Neuronal stem cell (in vitro differentiated cells): ENCODE results near the gene JUN.
A peak's percentile ranks its signal among the peaks of the same experiment; 100 is the strongest.

Experiments
- DNase-seq: peaks from one replicate; pipeline ENCODE4 v3.0.0-alpha.2; 2013; ENCODE audit warnings: low spot score
- H2AFZ ChIP-seq: one replicate; pipeline ENCODE4 v1.6.1; 2013; ENCODE audit warnings: mild to moderate bottlenecking, low read length, inconsistent platforms
- H2AK5ac ChIP-seq: 2 replicates; pipeline ENCODE4 v1.6.1; 2013; ENCODE audit warnings: low read depth, mild to moderate bottlenecking, inconsistent platforms, low read length, moderate library complexity, mixed read lengths
- H2BK120ac ChIP-seq: 2 replicates; pipeline ENCODE4 v1.6.1; 2013; ENCODE audit warnings: low read depth, mild to moderate bottlenecking, inconsistent platforms, low read length, moderate library complexity, mixed read lengths
- H2BK12ac ChIP-seq: one replicate; pipeline ENCODE4 v1.6.1; 2013; ENCODE audit warnings: low read length, inconsistent platforms
- H2BK15ac ChIP-seq: 2 replicates; pipeline ENCODE4 v1.6.1; 2013; ENCODE audit warnings: mild to moderate bottlenecking, low read length, inconsistent platforms, mixed read lengths
- H2BK5ac ChIP-seq: one replicate; pipeline ENCODE4 v1.6.1; 2013; ENCODE audit warnings: inconsistent platforms, mild to moderate bottlenecking, low read length, moderate library complexity
- H3K14ac ChIP-seq: one replicate; pipeline ENCODE4 v1.6.1; 2013; ENCODE audit warnings: low read length, inconsistent platforms
- H3K18ac ChIP-seq: 2 replicates; pipeline ENCODE4 v1.6.1; 2013; ENCODE audit warnings: low read length, inconsistent platforms
- H3K23ac ChIP-seq: 2 replicates; pipeline ENCODE4 v1.6.1; 2013; ENCODE audit warnings: low read depth, mild to moderate bottlenecking, mixed read lengths, low read length, inconsistent platforms; ENCODE audit not compliant: poor library complexity
- H3K27ac ChIP-seq: replicated peaks from 3 replicates; pipeline ENCODE4 v1.5.1; 2013; ENCODE audit warnings: low read length, inconsistent platforms
- H3K27me3 ChIP-seq, 3 experiments: 2 replicates each; pipeline ENCODE4 v1.6.1; 2013; ENCODE audit warnings: low read length in 3 of 3, mild to moderate bottlenecking in 2 of 3, inconsistent platforms in 1 of 3, low read depth in 1 of 3, mixed read lengths in 1 of 3, moderate library complexity in 1 of 3; ENCODE audit not compliant: control insufficient read depth in 3 of 3, insufficient read depth in 3 of 3
- H3K36me3 ChIP-seq, 2 donors: replicated peaks in 1 of 2; 2 replicates each; pipeline ENCODE4 v1.6.1; 2013; ENCODE audit warnings: low read length in 2 of 2; ENCODE audit not compliant: control insufficient read depth in 2 of 2, insufficient read depth in 2 of 2
- H3K4ac ChIP-seq: 2 replicates; pipeline ENCODE4 v1.6.1; 2013; ENCODE audit warnings: inconsistent platforms, mild to moderate bottlenecking, low read length, moderate library complexity
- H3K4me1 ChIP-seq, 2 donors: 1 replicate in 1 of 2; 2 replicates in 1 of 2; pipeline ENCODE4 v1.6.1; 2013; ENCODE audit warnings: low read length in 2 of 2, low read depth in 1 of 2; ENCODE audit not compliant: control insufficient read depth in 2 of 2, insufficient read depth in 1 of 2
- H3K4me2 ChIP-seq: one replicate; pipeline ENCODE4 v1.6.1; 2013; ENCODE audit warnings: mild to moderate bottlenecking, low read length, inconsistent platforms; ENCODE audit not compliant: insufficient read depth, poor library complexity, severe bottlenecking
- H3K4me3 ChIP-seq, 2 donors: 2 replicates each; pipeline ENCODE4 v1.5.1; 2013; ENCODE audit warnings: low read length in 2 of 2, mild to moderate bottlenecking in 2 of 2, inconsistent platforms in 1 of 2, moderate library complexity in 1 of 2
- H3K79me1 ChIP-seq: one replicate; pipeline ENCODE4 v1.6.1; 2013; ENCODE audit warnings: low read depth, mild to moderate bottlenecking, inconsistent platforms, low read length, moderate library complexity
- H3K9ac ChIP-seq: one replicate; pipeline ENCODE4 v1.6.1; 2013; ENCODE audit warnings: mild to moderate bottlenecking, low read depth, low read length, inconsistent platforms; ENCODE audit not compliant: poor library complexity
- H3K9me3 ChIP-seq, 2 donors: replicated peaks in 1 of 2; 2 replicates each; pipeline versions ENCODE3 to v1.6.1; 2013; ENCODE audit warnings: low read length in 2 of 2, mild to moderate bottlenecking in 2 of 2, inconsistent platforms in 1 of 2, low read depth in 1 of 2, mixed read lengths in 1 of 2, moderate library complexity in 1 of 2; ENCODE audit not compliant: control insufficient read depth in 2 of 2, insufficient read depth in 1 of 2
- H4K8ac ChIP-seq: one replicate; pipeline ENCODE4 v1.6.1; 2013; ENCODE audit warnings: low read depth, mild to moderate bottlenecking, inconsistent platforms, low read length, moderate library complexity
- H4K91ac ChIP-seq: one replicate; pipeline ENCODE4 v1.6.1; 2013; ENCODE audit warnings: low read length, low read depth, mild to moderate bottlenecking, inconsistent platforms; ENCODE audit not compliant: poor library complexity
- WGBS, 2 donors: extraction: QIAGEN DNeasy Blood & Tissue Kit; methylation state at CpG; one replicate each; pipeline ENCODE4 v1.1.7; 2013; ENCODE audit warnings: missing lambda C conversion rate in 2 of 2, mixed read lengths in 1 of 2; ENCODE audit not compliant: insufficient read length in 2 of 2, insufficient replicate concordance in 1 of 2; ENCODE audit errors: extremely low coverage in 2 of 2; 5-methylcytosine and 5-hydroxymethylcytosine counted together

JUN gene

DNA sequence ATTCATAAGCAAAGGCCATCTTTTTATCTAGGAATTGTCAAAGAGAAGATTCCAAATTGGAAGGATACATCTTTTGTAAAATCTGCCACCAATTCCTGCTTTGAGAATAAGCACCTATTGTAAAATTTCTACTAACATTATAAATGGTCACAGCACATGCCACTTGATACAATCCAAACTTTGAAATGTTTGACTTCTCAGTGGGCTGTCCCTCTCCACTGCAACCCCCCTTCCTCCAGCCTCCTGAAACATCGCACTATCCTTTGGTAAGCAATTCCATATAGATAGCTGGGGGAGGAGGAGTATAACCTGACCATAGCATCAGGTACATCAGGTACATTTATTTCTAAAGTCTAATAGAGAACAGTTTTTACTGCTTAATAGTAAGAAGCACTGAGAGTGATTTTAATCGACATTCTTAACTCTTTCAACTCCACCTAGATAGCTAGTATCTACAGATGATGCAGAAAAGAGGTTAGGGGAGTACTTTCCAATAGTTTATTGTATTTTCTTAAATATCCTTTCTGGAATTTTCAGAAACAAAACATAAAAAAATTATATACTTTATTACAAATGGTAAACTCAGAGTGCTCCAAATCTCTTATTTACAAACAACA, 2.9 kb downstream of the JUN start:
- Histone ChIP-seq H3K36me3 (no peaks in the 10 kb centered on the region), H3K23ac (no peak overlapping the region), H3K9ac (no peak overlapping the region), H3K79me1 (peaks cover 3% of the 10 kb centered on the region), H4K8ac (no peak overlapping the region), H2BK120ac (no peak overlapping the region), H3K14ac (no peak overlapping the region), H3K27ac (no peak overlapping the region), H3K4me2 (no peak overlapping the region), H3K4me3 (peak overlapping the region in 1 of 2 donors; percentile 68), H2AFZ (no peak overlapping the region), H3K27me3 (peaks cover 2 to 32% (median 8%) of the 10 kb centered on the region in 3 experiments), H2BK12ac (no peak overlapping the region), H3K9me3 (no peaks in the 10 kb centered on the region), H3K18ac (no peak overlapping the region), H2BK5ac (no peak overlapping the region), H2BK15ac (no peak overlapping the region), H4K91ac (no peak overlapping the region), H3K4me1 (peaks cover 9 to 23% of the 10 kb centered on the region in 2 donors), H3K4ac (no peak overlapping the region), H2AK5ac (no peak overlapping the region)
- no peak for DNase-seq
- no CpG with 5 or more reads among the region's 2 CpGs for WGBS, 2 donors

DNA sequence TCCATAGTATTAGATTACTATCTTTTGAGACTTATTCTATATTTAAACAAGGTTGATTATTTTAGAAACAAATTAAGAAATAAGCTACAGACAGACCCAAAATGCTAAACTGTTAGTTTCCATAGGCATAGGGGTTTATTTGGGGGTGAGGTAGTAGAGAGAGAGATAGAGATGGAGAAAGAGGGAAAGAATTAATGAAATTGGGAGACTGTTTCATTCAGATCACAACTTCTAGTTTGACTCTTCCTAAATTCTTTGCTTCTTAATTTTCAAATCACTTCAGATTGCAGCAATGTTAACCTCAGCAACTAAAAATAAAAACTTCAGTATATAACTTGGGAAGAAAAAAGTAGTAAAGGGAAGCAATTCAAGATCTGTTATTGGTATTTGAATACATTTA, 3.4 kb downstream of the JUN start:
- Histone ChIP-seq H3K79me1 (peaks cover 3% of the 10 kb centered on the region), H3K27me3 (peaks cover 2 to 27% (median 3%) of the 10 kb centered on the region in 3 experiments), H3K9ac (no peak overlapping the region), H3K4me2 (no peak overlapping the region), H4K8ac (no peak overlapping the region), H3K14ac (no peak overlapping the region), H2BK5ac (no peak overlapping the region), H3K9me3 (no peaks in the 10 kb centered on the region), H3K23ac (no peak overlapping the region), H3K36me3 (no peaks in the 10 kb centered on the region), H2BK120ac (no peak overlapping the region), H3K4ac (no peak overlapping the region), H3K27ac (no peak overlapping the region), H2BK15ac (no peak overlapping the region), H2AFZ (no peak overlapping the region), H3K18ac (no peak overlapping the region), H2BK12ac (no peak overlapping the region), H3K4me3 (no peak overlapping the region), H2AK5ac (no peak overlapping the region), H4K91ac (no peak overlapping the region), H3K4me1 (peaks cover 9 to 22% of the 10 kb centered on the region in 2 donors)
- DNase-seq: no peak

GRCh38 chr1:58779801-58780382, 4.0 kb downstream of the JUN start:
- no peak overlapping the region for H4K8ac ChIP-seq
- H3K23ac ChIP-seq: no peak overlapping the region
- H3K36me3 ChIP-seq: no peaks in the 10 kb centered on the region
- H3K14ac ChIP-seq: no peak overlapping the region
- H3K4ac ChIP-seq: no peak overlapping the region
- no CpG with 5 or more reads among the region's 4 CpGs for WGBS, 2 donors
- no peak overlapping the region for H3K4me2 ChIP-seq
- no peak overlapping the region for H3K27ac ChIP-seq
- no peak overlapping the region for H2BK5ac ChIP-seq
- no peak overlapping the region for H2AK5ac ChIP-seq
- H4K91ac ChIP-seq: no peak overlapping the region
- no peak overlapping the region for H3K18ac ChIP-seq
- H2AFZ ChIP-seq: no peak overlapping the region
- no peaks in the 10 kb centered on the region for H3K9me3 ChIP-seq
- H2BK12ac ChIP-seq: no peak overlapping the region
- no peak for DNase-seq
- no peak overlapping the region for H3K9ac ChIP-seq
- no peak overlapping the region for H3K4me3 ChIP-seq
- H3K27me3 ChIP-seq: peaks cover 0 to 22% (median 2%) of the 10 kb centered on the region in 3 experiments
- H2BK120ac ChIP-seq: no peak overlapping the region
- H2BK15ac ChIP-seq: no peak overlapping the region
- peaks cover 9 to 21% of the 10 kb centered on the region in 2 donors for H3K4me1 ChIP-seq
- H3K79me1 ChIP-seq: peaks cover 3% of the 10 kb centered on the region

GRCh38 chr1:58779059-58779754, 4.6 kb downstream of the JUN start:
- Histone ChIP-seq H3K9me3 (no peaks in the 10 kb centered on the region), H2BK12ac (no peak overlapping the region), H3K4me1 (peaks cover 9 to 21% of the 10 kb centered on the region in 2 donors), H2BK5ac (no peak overlapping the region), H4K91ac (no peak overlapping the region), H3K23ac (no peak overlapping the region), H3K36me3 (no peaks in the 10 kb centered on the region), H3K4me3 (no peak overlapping the region), H2AK5ac (no peak overlapping the region), H2BK15ac (no peak overlapping the region), H3K27me3 (peaks cover 0 to 15% (median 2%) of the 10 kb centered on the region in 3 experiments), H3K27ac (no peak overlapping the region), H3K79me1 (peaks cover 3% of the 10 kb centered on the region), H3K18ac (no peak overlapping the region), H3K14ac (no peak overlapping the region), H2BK120ac (no peak overlapping the region), H3K4me2 (no peak overlapping the region), H3K4ac (no peak overlapping the region), H2AFZ (no peak overlapping the region), H3K9ac (no peak overlapping the region), H4K8ac (no peak overlapping the region)
- DNase-seq: no peak
- WGBS, 2 donors: no CpG with 5 or more reads among the region's 2 CpGs
